HCT116 (cell line): ENCODE results near the gene HOXA11. TPM values are rescaled to one million over a fixed set of nuclear protein-coding genes. Genes with fewer than 3 reads are reported as not detected.

Source experiments
- ATAC-seq: fragments of 200-7000 bp; cut with Tn5 transposase; 2 replicates; pipeline ENCODE4 v1.9.1; 2020; ENCODE audit warnings: mild to moderate bottlenecking, moderate library complexity
- BruUV-seq: library from RNA; stranded (reverse); fragments of 400-500 nt; replicated peaks from 2 replicates; lab custom pipeline; 2021; lab: Mats Ljungman, UMichigan
- CTCF ChIA-PET: fragments of 300-600 bp; sonication (Branson Sonifier 250); formaldehyde crosslinking; loops from one replicate; lab custom pipeline; 2021; ENCODE audit warnings: antibody characterized with exemption; lab: Charles Lee
- POLR2A ChIA-PET: fragments of 300-600, 350-600 bp; sonication (Branson Sonifier 250); formaldehyde crosslinking; loops from one replicate; lab custom pipeline; 2021; ENCODE audit warnings: antibody characterized with exemption; lab: Charles Lee
- RAD21 ChIA-PET, 2 experiments: fragments of 300-600 bp; sonication (Branson Sonifier 250); formaldehyde crosslinking; loops; one replicate each; lab custom pipeline; 2023; ENCODE audit warnings: low total read pairs in 2 of 2; ENCODE audit not compliant: uncharacterized antibody in 2 of 2, unreplicated experiment in 2 of 2, low non-redundant PET in 1 of 2; lab: Charles Lee
- DNase-seq: peaks from one replicate; pipeline ENCODE4 v3.0.0-alpha.2; 2010; ENCODE audit warnings: low read depth, low spot score
- H2AFZ ChIP-seq: fragments of 200-600 bp; shearing (Covaris generic), sonication (generic); 2 replicates; pipeline ENCODE4 v1.6.1; 2017; ENCODE audit warnings: low read depth, mixed run types, mixed read lengths, antibody characterized with exemption, low read length; ENCODE audit not compliant: poor library complexity, severe bottlenecking
- H3K27ac ChIP-seq: 2 replicates; pipeline ENCODE4 v1.5.1; 2012; ENCODE audit warnings: low read depth, low read length
- H3K27me3 ChIP-seq: fragments of 200-600 bp; sonication (generic); 2 replicates; pipeline ENCODE4 v1.6.1; 2016; ENCODE audit warnings: mixed run types, low read length, mixed read lengths; ENCODE audit not compliant: insufficient read depth
- H3K36me3 ChIP-seq, 2 experiments: fragments of 200-500 bp in 1 of 2; fragments of 200-600 bp in 1 of 2; sonication (Bioruptor generic) in 1 of 2; sonication (generic) in 1 of 2; 2 replicates each; pipeline versions ENCODE4 v1.5.1 to v1.6.1; 2014 to 2016; ENCODE audit warnings: low read length in 2 of 2, inconsistent platforms in 1 of 2, mixed read lengths in 1 of 2, mixed run types in 1 of 2; ENCODE audit not compliant: insufficient read depth in 2 of 2, control insufficient read depth in 1 of 2
- H3K4me1 ChIP-seq, 2 experiments: fragments of 200-600 bp in 1 of 2; sonication (generic) in 1 of 2; 2 replicates each; pipeline versions ENCODE4 v1.5.1 to v1.6.1; 2012 to 2017; ENCODE audit warnings: low read length in 2 of 2, inconsistent platforms in 1 of 2, mild to moderate bottlenecking in 1 of 2, mixed read lengths in 1 of 2, mixed run types in 1 of 2, moderate library complexity in 1 of 2; ENCODE audit not compliant: insufficient read depth in 2 of 2, control insufficient read depth in 1 of 2
- H3K4me2 ChIP-seq: fragments of 200-600 bp; sonication (generic); 2 replicates; pipeline ENCODE4 v1.6.1; 2017; ENCODE audit warnings: mixed run types, low read length, mixed read lengths
- H3K4me3 ChIP-seq, 2 experiments: fragments of 200-600 bp in 1 of 2; sonication (generic) in 1 of 2; replicated peaks in 1 of 2; 2 replicates each; pipeline ENCODE4 v1.5.1; 2011 to 2016; ENCODE audit warnings: low read length in 2 of 2, control low read depth in 1 of 2, low read depth in 1 of 2, mild to moderate bottlenecking in 1 of 2, mixed read lengths in 1 of 2, mixed run types in 1 of 2
- H3K79me2 ChIP-seq: fragments of 200-600 bp; sonication (generic); 2 replicates; pipeline ENCODE4 v1.6.1; 2017; ENCODE audit warnings: mild to moderate bottlenecking, mixed run types, low read length, moderate library complexity, mixed read lengths; ENCODE audit not compliant: insufficient read depth
- H3K9ac ChIP-seq: fragments of 200-600 bp; sonication (generic); 2 replicates; pipeline ENCODE4 v1.6.1; 2016; ENCODE audit warnings: low read length, mixed read lengths
- H3K9me2 ChIP-seq: fragments of 200-600 bp; sonication (generic), shearing (Covaris generic); 2 replicates; pipeline ENCODE4 v1.6.1; 2017; ENCODE audit warnings: mixed run types, mild to moderate bottlenecking, moderate library complexity; ENCODE audit not compliant: insufficient read depth
- H3K9me3 ChIP-seq, 2 experiments: fragments of 200-500 bp in 1 of 2; fragments of 200-600 bp in 1 of 2; sonication (Bioruptor generic) in 1 of 2; sonication (generic) in 1 of 2; 2 replicates each; pipeline ENCODE4 v1.6.1; 2014 to 2017; ENCODE audit warnings: low read length in 2 of 2, mixed read lengths in 2 of 2, inconsistent platforms in 1 of 2, low read depth in 1 of 2, mild to moderate bottlenecking in 1 of 2, mixed run types in 1 of 2, moderate library complexity in 1 of 2; ENCODE audit not compliant: control insufficient read depth in 1 of 2, insufficient read depth in 1 of 2
- H4K20me1 ChIP-seq: fragments of 200-600 bp; sonication (generic), shearing (Covaris generic); 2 replicates; pipeline ENCODE4 v1.6.1; 2017; ENCODE audit warnings: mixed run types, mild to moderate bottlenecking, moderate library complexity; ENCODE audit not compliant: insufficient read depth
- CEBPB ChIP-seq: IDR thresholded peaks from 2 replicates; pipeline ENCODE4 v1.6.1; 2012; ENCODE audit warnings: low read depth
- EGR1 ChIP-seq: IDR thresholded peaks from 2 replicates; pipeline ENCODE4 v1.6.1; 2012; ENCODE audit warnings: low read depth
- EZH2 ChIP-seq: fragments of 200-600 bp; sonication (generic); IDR thresholded peaks from 2 replicates; pipeline ENCODE4 v1.6.1; 2017; ENCODE audit warnings: antibody characterized with exemption, mixed run types
- FOSL1 ChIP-seq: IDR thresholded peaks from 2 replicates; pipeline ENCODE4 v1.6.1; 2012; ENCODE audit warnings: low read depth
- JUND ChIP-seq: IDR thresholded peaks from 2 replicates; pipeline ENCODE4 v1.6.1; 2012
- POLR2A ChIP-seq: IDR thresholded peaks from 2 replicates; pipeline ENCODE4 v1.7.0; 2011; ENCODE audit warnings: borderline replicate concordance; ENCODE audit not compliant: insufficient read depth, insufficient read length; ENCODE audit errors: extremely low read depth
- SIN3A ChIP-seq: IDR thresholded peaks from 2 replicates; pipeline ENCODE4 v1.6.1; 2012; ENCODE audit warnings: low read depth
- SP1 ChIP-seq: IDR thresholded peaks from 2 replicates; pipeline ENCODE4 v1.6.1; 2012; ENCODE audit warnings: low read depth
- YY1 ChIP-seq: IDR thresholded peaks from 2 replicates; pipeline ENCODE4 v1.6.1; 2011; ENCODE audit warnings: low read length, low read depth, moderate library complexity, mild to moderate bottlenecking; ENCODE audit not compliant: insufficient replicate concordance; ENCODE audit errors: extremely low read depth
- ZFX ChIP-seq: fragments of 450-650 bp; IDR thresholded peaks from 2 replicates; pipeline ENCODE4 v1.6.1; 2017
- intact Hi-C: fragments of 100-400 bp; cut with micrococcal nuclease; formaldehyde crosslinking; loops from 2 replicates; pipeline ENCODE4 v1.10.0; 2022
- total RNA-seq: library from RNA; stranded (reverse); gene quantifications from one replicate; pipeline ENCODE4 v1.2.1, GENCODE V29; 2021; ENCODE audit not compliant: unreplicated experiment
- TF ChIP-seq, protein P1 (sequence below), 3 experiments: fragments of 200-600 bp in 1 of 3; sonication (generic) in 1 of 3; IDR thresholded peaks in 2 of 3; conservative IDR thresholded peaks in 1 of 3; 2 replicates each; pipeline ENCODE4 v1.5.1; 2012 to 2017; ENCODE audit warnings: low read depth in 2 of 3, low read length in 2 of 3, antibody characterized with exemption in 1 of 3, borderline replicate concordance in 1 of 3, control low read depth in 1 of 3, mild to moderate bottlenecking in 1 of 3, mixed read lengths in 1 of 3, mixed run types in 1 of 3, moderate library complexity in 1 of 3; ENCODE audit not compliant: insufficient read depth in 1 of 3
- TF ChIP-seq, protein P2 (sequence below): IDR thresholded peaks from 2 replicates; pipeline ENCODE4 v1.6.1; 2012
- TF ChIP-seq, protein P3 (sequence below): IDR thresholded peaks from 2 replicates; pipeline ENCODE4 v1.6.1; 2012; ENCODE audit warnings: low read depth

The HOXA11 gene
- total RNA-seq, 1 experiment from 2014 or later = 6.8 TPM

DNA sequence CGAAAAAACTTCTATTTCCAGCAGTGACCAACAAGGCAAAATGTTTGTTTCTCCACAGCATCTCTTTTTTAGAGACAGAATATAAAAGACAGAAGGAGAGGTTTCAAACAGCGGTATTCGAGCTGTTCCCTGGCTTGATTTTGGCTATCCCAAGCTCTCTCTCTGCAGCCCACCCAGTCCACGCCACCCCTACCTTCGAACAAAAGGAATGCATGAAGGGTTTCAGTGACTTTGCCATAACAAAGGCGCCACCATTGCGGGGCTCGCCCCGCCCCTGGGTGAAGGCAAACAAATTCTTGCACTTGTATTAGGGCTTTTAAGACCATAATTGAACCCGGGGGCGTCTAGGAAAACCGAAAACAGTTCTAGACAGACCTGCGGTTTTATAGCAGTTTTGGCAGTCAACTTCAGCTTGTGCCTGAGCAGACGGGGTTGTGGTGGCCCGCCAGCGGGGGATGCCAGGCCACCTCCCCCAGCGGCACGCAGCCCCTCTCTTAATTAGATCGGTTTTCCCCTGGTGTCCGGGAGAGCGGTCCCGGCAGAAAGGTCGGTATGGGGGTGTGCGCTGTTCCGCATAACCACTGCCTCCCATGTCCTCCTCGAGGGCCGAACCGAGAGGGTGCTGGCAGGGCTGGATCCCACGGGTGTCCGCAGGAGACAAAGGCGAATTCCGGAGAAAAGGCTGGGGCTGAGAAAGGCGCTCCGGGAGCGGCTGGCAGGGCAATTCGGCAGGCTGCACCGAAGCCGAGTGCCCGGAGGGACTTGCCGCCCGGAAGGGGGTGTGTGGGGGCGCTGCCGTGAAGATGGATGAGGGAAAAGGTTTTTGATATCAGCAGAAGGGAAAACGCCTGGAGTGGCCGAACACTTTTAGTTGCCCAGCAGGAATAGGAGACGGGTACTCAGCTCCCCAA lies 2.7 kb upstream of the HOXA11 start:
- BruUV-seq = no TSS peak
- no peak overlapping the region for H2AFZ ChIP-seq
- no peak overlapping the region for H3K4me3 ChIP-seq
- H3K9ac ChIP-seq = no peak overlapping the region
- peaks cover 13 to 23% of the 10 kb centered on the region in 2 experiments for H3K4me1 ChIP-seq
- RAD21 ChIA-PET = no interaction called here
- TF ChIP-seq EGR1 (no peak), ZFX (no peak), POLR2A (no peak), CEBPB (no peak), SIN3A (no peak), YY1 (no peak), JUND (no peak), FOSL1 (no peak), EZH2 (no peak), SP1 (no peak)
- TF ChIP-seq, protein P1, sequence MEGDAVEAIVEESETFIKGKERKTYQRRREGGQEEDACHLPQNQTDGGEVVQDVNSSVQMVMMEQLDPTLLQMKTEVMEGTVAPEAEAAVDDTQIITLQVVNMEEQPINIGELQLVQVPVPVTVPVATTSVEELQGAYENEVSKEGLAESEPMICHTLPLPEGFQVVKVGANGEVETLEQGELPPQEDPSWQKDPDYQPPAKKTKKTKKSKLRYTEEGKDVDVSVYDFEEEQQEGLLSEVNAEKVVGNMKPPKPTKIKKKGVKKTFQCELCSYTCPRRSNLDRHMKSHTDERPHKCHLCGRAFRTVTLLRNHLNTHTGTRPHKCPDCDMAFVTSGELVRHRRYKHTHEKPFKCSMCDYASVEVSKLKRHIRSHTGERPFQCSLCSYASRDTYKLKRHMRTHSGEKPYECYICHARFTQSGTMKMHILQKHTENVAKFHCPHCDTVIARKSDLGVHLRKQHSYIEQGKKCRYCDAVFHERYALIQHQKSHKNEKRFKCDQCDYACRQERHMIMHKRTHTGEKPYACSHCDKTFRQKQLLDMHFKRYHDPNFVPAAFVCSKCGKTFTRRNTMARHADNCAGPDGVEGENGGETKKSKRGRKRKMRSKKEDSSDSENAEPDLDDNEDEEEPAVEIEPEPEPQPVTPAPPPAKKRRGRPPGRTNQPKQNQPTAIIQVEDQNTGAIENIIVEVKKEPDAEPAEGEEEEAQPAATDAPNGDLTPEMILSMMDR (IDR thresholded peaks at IDR 0.05 in 2 of 3, conservative IDR thresholded peaks at IDR 0.05 in 1 of 3; ENCODE audit: borderline replicate concordance in 1 of 3, insufficient read depth in 1 of 3, low read depth in 2 of 3, low read length in 2 of 3) = no peak
- TF ChIP-seq, protein P2, sequence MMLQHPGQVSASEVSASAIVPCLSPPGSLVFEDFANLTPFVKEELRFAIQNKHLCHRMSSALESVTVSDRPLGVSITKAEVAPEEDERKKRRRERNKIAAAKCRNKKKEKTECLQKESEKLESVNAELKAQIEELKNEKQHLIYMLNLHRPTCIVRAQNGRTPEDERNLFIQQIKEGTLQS = no peak
- TF ChIP-seq, protein P3, sequence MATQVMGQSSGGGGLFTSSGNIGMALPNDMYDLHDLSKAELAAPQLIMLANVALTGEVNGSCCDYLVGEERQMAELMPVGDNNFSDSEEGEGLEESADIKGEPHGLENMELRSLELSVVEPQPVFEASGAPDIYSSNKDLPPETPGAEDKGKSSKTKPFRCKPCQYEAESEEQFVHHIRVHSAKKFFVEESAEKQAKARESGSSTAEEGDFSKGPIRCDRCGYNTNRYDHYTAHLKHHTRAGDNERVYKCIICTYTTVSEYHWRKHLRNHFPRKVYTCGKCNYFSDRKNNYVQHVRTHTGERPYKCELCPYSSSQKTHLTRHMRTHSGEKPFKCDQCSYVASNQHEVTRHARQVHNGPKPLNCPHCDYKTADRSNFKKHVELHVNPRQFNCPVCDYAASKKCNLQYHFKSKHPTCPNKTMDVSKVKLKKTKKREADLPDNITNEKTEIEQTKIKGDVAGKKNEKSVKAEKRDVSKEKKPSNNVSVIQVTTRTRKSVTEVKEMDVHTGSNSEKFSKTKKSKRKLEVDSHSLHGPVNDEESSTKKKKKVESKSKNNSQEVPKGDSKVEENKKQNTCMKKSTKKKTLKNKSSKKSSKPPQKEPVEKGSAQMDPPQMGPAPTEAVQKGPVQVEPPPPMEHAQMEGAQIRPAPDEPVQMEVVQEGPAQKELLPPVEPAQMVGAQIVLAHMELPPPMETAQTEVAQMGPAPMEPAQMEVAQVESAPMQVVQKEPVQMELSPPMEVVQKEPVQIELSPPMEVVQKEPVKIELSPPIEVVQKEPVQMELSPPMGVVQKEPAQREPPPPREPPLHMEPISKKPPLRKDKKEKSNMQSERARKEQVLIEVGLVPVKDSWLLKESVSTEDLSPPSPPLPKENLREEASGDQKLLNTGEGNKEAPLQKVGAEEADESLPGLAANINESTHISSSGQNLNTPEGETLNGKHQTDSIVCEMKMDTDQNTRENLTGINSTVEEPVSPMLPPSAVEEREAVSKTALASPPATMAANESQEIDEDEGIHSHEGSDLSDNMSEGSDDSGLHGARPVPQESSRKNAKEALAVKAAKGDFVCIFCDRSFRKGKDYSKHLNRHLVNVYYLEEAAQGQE = no peak
- peaks cover 19% of the 10 kb centered on the region; the same call in 1 of the 2 replicates for H3K79me2 ChIP-seq
- H3K27ac ChIP-seq = no peak overlapping the region
- H3K27me3 ChIP-seq = no peaks in the 10 kb centered on the region
- CTCF ChIA-PET = interaction anchor here (2.2 kb wide), 1 partner anchor 8 kb away, joined by 8 read pairs; no protein-coding TSS in a partner anchor
- DNase-seq (no peak), ATAC-seq (no peak)
- H3K9me3 ChIP-seq = no peaks in the 10 kb centered on the region
- H4K20me1 ChIP-seq = no peaks in the 10 kb centered on the region
- POLR2A ChIA-PET = interaction anchor here (1.1 kb wide), 1 partner anchor 16 kb away, joined by 3 read pairs; no protein-coding TSS in a partner anchor
- intact Hi-C loops = no loop called here
- no peaks in the 10 kb centered on the region for H3K9me2 ChIP-seq
- H3K4me2 ChIP-seq = no peak overlapping the region
- no peaks in the 10 kb centered on the region for H3K36me3 ChIP-seq
